Measurements from ENCODE around the gene PPP2R5C.
A peak's percentile ranks its signal among the peaks of the same experiment; 100 is the strongest.

PPP2R5C gene

DNA sequence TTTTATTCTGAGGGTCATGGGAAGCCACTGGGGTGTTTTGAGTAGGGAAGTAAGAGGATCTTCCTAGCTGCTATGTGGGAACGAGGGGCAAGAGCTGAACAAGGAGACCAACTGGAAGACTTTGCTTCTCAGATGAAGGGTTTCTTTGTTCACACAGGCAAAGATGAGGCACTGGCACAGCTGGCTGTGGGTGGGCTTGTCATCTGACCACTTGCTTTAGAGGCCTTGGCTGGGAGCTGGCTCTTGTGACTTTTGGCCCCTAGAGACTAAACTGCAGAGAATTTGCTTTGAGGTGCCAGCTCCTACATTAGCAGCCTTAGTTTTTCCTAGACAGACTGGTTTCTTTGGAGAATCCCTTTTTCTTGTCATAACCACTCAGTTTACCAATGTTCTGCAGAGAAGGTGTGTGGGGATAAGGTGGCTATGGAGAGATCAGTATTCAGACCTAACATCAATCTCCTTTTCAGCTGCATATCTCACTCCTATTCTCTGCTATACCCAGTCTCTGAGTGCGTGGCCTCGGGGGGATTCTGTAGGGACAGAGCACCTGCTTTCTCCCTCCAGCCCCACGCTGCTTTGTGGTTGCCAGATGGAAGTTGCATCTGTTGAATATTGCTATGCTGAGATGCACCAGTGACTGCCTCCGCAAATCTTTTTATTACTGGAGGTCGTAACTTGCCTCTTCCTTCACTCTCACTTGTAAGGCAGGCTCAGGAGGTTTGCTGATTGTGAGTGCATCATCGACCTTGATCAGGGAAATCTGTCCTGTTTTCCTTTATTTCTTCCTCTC, 12.7 kb downstream of the PPP2R5C start:
- Histone ChIP-seq H3K9ac (ENCODE audit: low read length) (no peak overlapping the region), H3K4me1 (ENCODE audit: control insufficient read depth, insufficient read depth, low read length) (no peaks in the 10 kb centered on the region), H3K4me3 (ENCODE audit: low read length) (no peak overlapping the region), H3K27me3 (replicated peaks; ENCODE audit: control insufficient read depth, insufficient read depth, low read length) (peaks cover 2% of the 10 kb centered on the region), H3K36me3 (ENCODE audit: control insufficient read depth, insufficient read depth, low read length, severe bottlenecking) (no peaks in the 10 kb centered on the region), H3K9me3 (ENCODE audit: control insufficient read depth, low read length) (no peaks in the 10 kb centered on the region)
- no peak for DNase-seq (ENCODE audit: low read depth)

DNA sequence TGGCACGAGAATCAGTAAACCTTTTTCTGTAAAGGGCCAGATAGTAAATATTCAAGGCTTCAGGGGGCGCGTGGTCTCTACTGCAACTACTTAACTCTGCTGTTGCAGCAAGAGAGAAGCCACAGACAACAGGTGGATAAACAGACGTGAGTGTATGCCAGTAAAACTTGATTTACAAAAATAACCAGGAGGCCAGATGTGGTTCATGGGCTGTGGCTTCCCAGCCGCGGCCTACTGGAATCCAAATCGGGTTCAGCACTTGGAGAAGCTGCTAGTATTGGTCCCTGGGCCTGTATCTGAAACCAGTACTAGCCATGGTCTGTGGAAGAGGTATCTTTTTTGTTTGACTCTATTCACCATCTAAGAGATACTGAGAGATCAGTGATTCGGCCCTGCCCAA, 13.3 kb downstream of the PPP2R5C start:
- no peak overlapping the region for H3K4me3 ChIP-seq (ENCODE audit: low read length)
- DNase-seq (ENCODE audit: low read depth) = no peak
- no peaks in the 10 kb centered on the region for H3K4me1 ChIP-seq (ENCODE audit: control insufficient read depth, insufficient read depth, low read length)
- H3K36me3 ChIP-seq (ENCODE audit: control insufficient read depth, insufficient read depth, low read length, severe bottlenecking) = no peaks in the 10 kb centered on the region
- peaks cover 6% of the 10 kb centered on the region for H3K27me3 ChIP-seq (replicated peaks; ENCODE audit: control insufficient read depth, insufficient read depth, low read length)
- no peaks in the 10 kb centered on the region for H3K9me3 ChIP-seq (ENCODE audit: control insufficient read depth, low read length)
- H3K9ac ChIP-seq (ENCODE audit: low read length) = no peak overlapping the region

DNA sequence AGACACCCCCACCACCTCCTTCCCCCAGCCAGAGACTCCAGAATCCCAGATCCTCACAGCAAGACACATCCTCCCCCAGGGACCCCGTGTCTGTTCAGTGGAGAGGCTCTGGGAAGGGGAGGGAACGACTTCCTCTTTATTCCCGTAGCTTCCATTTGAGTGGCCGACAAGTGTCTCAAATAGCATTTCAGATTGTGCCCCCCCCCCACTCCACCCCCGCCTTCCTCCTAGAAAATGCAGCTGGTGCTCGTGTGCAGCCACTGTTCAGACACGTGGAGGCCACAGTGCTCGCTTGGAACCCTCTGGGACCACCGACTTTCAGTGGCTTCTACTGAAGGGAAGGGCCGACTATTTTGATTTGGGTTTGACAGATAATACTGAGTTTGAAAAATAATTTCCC, 14.3 kb downstream of the PPP2R5C start:
- Histone ChIP-seq H3K27me3 (replicated peaks; ENCODE audit: control insufficient read depth, insufficient read depth, low read length) (peaks cover 16% of the 10 kb centered on the region), H3K36me3 (ENCODE audit: control insufficient read depth, insufficient read depth, low read length, severe bottlenecking) (no peaks in the 10 kb centered on the region), H3K4me3 (ENCODE audit: low read length) (no peak overlapping the region), H3K9me3 (ENCODE audit: control insufficient read depth, low read length) (no peaks in the 10 kb centered on the region), H3K9ac (ENCODE audit: low read length) (no peak overlapping the region), H3K4me1 (ENCODE audit: control insufficient read depth, insufficient read depth, low read length) (peaks cover 4% of the 10 kb centered on the region)
- DNase-seq (ENCODE audit: low read depth) = no peak

DNA sequence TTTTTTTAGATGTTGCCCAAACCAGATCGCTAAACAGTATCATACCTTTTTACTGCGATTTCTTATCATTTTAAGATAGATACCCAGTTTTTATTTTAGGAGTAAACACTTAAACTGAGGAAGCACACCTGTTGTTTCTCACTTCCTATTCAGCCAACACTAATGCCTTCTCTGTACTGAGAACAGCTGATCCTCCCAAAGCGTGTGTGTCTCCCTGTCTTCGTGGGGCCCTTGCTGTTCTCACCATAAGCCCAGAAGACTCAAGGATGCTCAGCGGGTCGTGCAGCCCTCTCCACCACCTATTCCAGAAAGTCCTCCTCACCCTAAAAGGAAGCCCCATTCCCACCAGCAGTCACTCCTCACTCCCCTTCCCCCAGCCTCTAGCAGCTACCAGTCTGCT, 14.8 kb downstream of the PPP2R5C start:
- DNase-seq (ENCODE audit: low read depth) = no peak
- Histone ChIP-seq H3K9ac (ENCODE audit: low read length) (no peak overlapping the region), H3K4me3 (ENCODE audit: low read length) (no peak overlapping the region)

DNA sequence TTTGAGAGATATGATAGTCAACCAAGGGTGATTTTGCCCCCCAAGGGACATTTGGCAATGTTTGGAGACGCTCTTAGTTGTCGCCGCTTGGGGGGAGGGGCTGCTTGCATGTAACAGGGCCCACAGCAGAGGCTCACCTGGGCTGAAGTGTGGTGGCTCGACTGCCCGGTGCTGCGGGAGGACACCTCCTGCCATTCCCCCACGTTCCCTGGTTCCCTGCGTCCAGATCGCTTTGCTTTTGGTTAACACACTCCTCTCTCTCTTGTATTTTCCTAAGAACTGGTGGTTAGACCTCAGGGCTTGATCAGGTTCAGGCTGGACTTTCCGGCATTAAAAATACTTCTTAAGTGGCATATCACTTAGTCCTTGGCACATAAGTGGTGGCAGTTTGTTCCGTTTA, 18.9 kb downstream of the PPP2R5C start:
- Histone ChIP-seq H3K36me3 (ENCODE audit: control insufficient read depth, insufficient read depth, low read length, severe bottlenecking) (no peaks in the 10 kb centered on the region), H3K4me3 (ENCODE audit: low read length) (no peak overlapping the region), H3K4me1 (ENCODE audit: control insufficient read depth, insufficient read depth, low read length) (peaks cover 6% of the 10 kb centered on the region), H3K9ac (ENCODE audit: low read length) (no peak overlapping the region), H3K9me3 (ENCODE audit: control insufficient read depth, low read length) (no peaks in the 10 kb centered on the region), H3K27me3 (replicated peaks; ENCODE audit: control insufficient read depth, insufficient read depth, low read length) (peaks cover 19% of the 10 kb centered on the region)
- no peak for DNase-seq (ENCODE audit: low read depth)

More for the DNA sequence above, 14.8 kb downstream of the PPP2R5C start:
- Histone ChIP-seq H3K36me3 (ENCODE audit: control insufficient read depth, insufficient read depth, low read length, severe bottlenecking) (no peaks in the 10 kb centered on the region), H3K27me3 (replicated peaks; ENCODE audit: control insufficient read depth, insufficient read depth, low read length) (peaks cover 19% of the 10 kb centered on the region), H3K4me1 (ENCODE audit: control insufficient read depth, insufficient read depth, low read length) (peaks cover 6% of the 10 kb centered on the region), H3K9me3 (ENCODE audit: control insufficient read depth, low read length) (no peaks in the 10 kb centered on the region)

DNA sequence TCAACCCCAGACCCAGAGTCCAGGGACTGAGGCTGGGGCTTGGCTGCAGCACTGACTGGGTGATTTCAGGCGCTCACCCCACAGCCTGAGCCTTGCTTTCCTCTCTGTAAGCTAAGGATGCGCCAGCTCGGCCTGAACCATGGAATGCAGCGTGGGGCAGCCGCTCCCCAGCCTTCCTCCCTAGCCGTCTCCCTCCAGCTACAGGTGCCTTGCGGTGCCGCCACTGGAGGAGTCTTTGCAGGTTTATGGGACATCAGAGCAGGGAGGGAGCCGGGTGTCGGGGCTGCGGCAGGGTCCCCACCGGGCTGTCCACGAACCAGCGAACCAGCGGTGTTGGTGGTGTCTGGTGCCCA, 19.4 kb downstream of the PPP2R5C start:
- DNase-seq (ENCODE audit: low read depth) = no peak
- H3K36me3 ChIP-seq (ENCODE audit: control insufficient read depth, insufficient read depth, low read length, severe bottlenecking) = no peaks in the 10 kb centered on the region
- peaks cover 19% of the 10 kb centered on the region for H3K27me3 ChIP-seq (replicated peaks; ENCODE audit: control insufficient read depth, insufficient read depth, low read length)
- no peaks in the 10 kb centered on the region for H3K9me3 ChIP-seq (ENCODE audit: control insufficient read depth, low read length)
- peaks cover 6% of the 10 kb centered on the region for H3K4me1 ChIP-seq (ENCODE audit: control insufficient read depth, insufficient read depth, low read length)
- H3K9ac ChIP-seq (ENCODE audit: low read length) = no peak overlapping the region
- peak overlapping the region; percentile 76 for H3K4me3 ChIP-seq (ENCODE audit: low read length)

DNA sequence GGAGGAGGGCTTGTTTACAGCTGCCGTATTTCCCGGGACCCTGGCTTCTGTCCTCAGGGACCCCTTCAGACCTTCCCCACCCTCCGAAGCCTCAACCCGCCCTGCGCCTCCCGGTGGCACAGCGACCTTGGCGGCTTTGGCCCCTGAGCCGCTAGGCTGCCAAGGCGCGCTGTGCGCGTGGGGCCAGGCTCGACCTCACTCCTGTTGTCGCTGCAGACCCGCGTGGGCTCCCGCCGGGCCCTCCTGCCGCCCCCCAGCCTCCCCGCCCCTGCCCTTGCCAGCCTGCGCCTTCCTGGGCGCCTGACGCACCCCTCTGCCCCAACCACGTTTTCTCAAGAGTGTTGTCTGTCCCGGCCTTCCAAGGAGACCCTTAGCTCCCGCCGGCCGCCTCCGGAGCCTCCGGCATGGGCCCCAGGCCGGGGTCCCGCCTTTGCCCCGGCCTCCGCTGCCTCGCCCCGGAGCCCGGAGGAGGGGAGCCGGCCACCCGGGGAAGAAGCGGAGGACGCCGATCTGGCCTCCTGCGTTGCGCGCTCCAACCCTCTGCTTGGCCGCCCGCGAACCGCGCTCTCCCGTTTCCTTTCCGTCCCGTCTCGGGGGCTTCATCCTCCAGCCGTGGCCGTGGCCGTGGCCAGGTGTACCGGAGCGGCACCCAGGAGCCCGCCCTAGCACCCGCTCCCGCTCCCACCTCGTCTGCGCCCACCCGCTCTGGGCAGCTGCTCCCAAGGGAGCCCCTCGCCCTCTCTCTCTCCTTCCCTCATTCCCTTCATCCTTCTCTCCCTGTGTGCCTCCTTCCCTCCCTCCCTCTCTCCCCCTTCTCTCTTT, 19.9 kb downstream of the PPP2R5C start:
- peak; percentile 53 for DNase-seq (ENCODE audit: low read depth)

DNA sequence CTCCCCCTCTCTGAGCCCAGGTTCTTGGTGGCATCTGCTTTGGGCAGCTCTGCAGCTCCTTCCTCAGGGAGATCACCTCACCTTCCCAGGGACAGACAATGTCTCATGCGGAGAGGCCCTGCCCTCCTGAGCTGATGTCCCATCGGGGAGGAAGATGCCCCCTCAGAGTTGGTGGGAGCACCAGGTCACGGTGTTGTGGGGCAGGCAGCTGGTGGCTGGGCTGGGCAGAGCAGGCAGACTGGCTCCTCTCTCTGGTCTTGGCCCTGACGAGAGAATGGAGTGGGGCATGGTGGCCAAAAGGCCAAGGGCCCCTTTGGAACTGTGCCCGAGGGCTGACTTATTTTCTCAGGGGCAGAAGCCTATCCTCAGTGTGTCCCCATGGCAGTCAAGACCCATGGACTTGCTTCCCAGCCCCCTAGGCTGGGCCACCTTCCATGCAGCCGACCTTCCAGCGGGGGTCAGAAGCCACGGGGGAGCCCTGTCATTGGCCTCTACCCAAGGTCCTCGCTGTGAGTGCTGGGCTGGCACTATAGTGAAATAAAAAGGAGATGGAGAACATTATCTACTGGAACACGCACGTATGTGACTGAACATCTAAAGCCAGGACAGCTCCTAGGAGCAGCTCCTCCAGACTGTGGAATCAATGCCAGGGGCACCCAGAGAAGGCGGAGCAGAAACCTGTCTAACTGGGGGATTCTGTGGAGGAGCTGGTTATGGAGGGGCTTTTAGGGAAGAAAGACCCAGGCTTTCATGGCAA, 21.9 kb downstream of the PPP2R5C start:
- no peak for DNase-seq (ENCODE audit: low read depth)
- peaks cover 19% of the 10 kb centered on the region for H3K27me3 ChIP-seq (replicated peaks; ENCODE audit: control insufficient read depth, insufficient read depth, low read length)
- no peaks in the 10 kb centered on the region for H3K36me3 ChIP-seq (ENCODE audit: control insufficient read depth, insufficient read depth, low read length, severe bottlenecking)
- H3K4me1 ChIP-seq (ENCODE audit: control insufficient read depth, insufficient read depth, low read length) = peaks cover 6% of the 10 kb centered on the region
- no peak overlapping the region for H3K4me3 ChIP-seq (ENCODE audit: low read length)
- no peaks in the 10 kb centered on the region for H3K9me3 ChIP-seq (ENCODE audit: control insufficient read depth, low read length)
- no peak overlapping the region for H3K9ac ChIP-seq (ENCODE audit: low read length)

More for the DNA sequence above, 19.9 kb downstream of the PPP2R5C start:
- Histone ChIP-seq H3K27me3 (replicated peaks; ENCODE audit: control insufficient read depth, insufficient read depth, low read length) (peaks cover 19% of the 10 kb centered on the region), H3K9ac (ENCODE audit: low read length) (peak overlapping the region; percentile 64), H3K9me3 (ENCODE audit: control insufficient read depth, low read length) (no peaks in the 10 kb centered on the region), H3K4me1 (ENCODE audit: control insufficient read depth, insufficient read depth, low read length) (peaks cover 6% of the 10 kb centered on the region), H3K36me3 (ENCODE audit: control insufficient read depth, insufficient read depth, low read length, severe bottlenecking) (no peaks in the 10 kb centered on the region), H3K4me3 (ENCODE audit: low read length) (peak overlapping the region; percentile 76)

DNA sequence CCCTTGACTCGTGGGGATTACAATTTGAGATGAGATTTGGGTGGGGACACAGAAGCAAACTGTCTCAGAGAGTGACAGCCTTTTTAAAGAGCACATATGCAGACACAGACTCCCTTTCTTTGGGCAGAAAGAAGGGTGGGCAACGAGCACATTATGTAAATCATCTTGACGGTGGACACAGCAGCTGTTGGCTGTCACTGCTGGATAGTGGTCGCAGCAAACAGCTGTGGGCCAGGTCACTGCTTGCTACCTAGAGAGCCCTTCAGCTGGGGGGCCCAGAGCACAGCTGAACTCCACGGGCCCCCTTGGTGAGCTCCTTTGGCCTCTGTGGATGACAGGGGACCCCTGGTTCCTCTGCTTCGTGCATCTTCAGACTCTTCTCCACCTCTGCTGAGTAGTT, 23.1 kb downstream of the PPP2R5C start:
- H3K9me3 ChIP-seq (ENCODE audit: control insufficient read depth, low read length) = no peaks in the 10 kb centered on the region
- no peak overlapping the region for H3K4me3 ChIP-seq (ENCODE audit: low read length)
- H3K9ac ChIP-seq (ENCODE audit: low read length) = no peak overlapping the region
- H3K4me1 ChIP-seq (ENCODE audit: control insufficient read depth, insufficient read depth, low read length) = peaks cover 6% of the 10 kb centered on the region
- no peak for DNase-seq (ENCODE audit: low read depth)
- no peaks in the 10 kb centered on the region for H3K36me3 ChIP-seq (ENCODE audit: control insufficient read depth, insufficient read depth, low read length, severe bottlenecking)
- H3K27me3 ChIP-seq (replicated peaks; ENCODE audit: control insufficient read depth, insufficient read depth, low read length) = peaks cover 15% of the 10 kb centered on the region

DNA sequence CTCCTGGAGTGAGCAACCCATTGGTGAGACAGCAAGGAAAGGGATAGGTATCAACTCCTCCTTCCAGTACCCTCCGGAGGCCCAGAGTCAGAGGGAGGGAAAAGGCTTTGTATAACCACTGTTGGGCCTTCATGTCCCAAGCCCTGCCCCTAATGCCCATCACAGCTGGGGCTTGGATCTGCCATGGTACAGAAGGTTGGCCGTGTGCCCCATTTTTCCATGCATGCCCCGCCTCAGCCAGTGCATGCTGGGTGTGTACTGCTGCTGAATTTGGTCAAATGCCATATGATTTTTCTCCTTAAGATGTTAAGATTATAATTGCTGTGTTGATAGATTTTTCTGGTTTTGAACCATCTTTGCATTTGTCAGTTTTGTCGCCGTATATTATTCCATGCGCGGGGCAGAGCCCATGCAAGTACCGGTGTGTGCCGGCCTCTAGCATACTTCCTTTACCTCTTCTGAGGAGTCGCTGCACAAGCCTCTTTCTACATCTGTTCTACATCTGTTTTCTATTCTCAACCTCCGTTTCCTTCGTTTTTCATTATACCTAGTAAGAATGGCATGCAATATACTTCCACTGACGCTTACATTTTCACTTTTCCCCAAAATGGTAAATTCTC, 26.6 kb downstream of the PPP2R5C start:
- no peak overlapping the region for H3K4me3 ChIP-seq (ENCODE audit: low read length)
- no peaks in the 10 kb centered on the region for H3K27me3 ChIP-seq (replicated peaks; ENCODE audit: control insufficient read depth, insufficient read depth, low read length)
- no peaks in the 10 kb centered on the region for H3K4me1 ChIP-seq (ENCODE audit: control insufficient read depth, insufficient read depth, low read length)
- H3K9me3 ChIP-seq (ENCODE audit: control insufficient read depth, low read length) = no peaks in the 10 kb centered on the region
- no peaks in the 10 kb centered on the region for H3K36me3 ChIP-seq (ENCODE audit: control insufficient read depth, insufficient read depth, low read length, severe bottlenecking)
- DNase-seq (ENCODE audit: low read depth) = peak; percentile 53
- no peak overlapping the region for H3K9ac ChIP-seq (ENCODE audit: low read length)

DNA sequence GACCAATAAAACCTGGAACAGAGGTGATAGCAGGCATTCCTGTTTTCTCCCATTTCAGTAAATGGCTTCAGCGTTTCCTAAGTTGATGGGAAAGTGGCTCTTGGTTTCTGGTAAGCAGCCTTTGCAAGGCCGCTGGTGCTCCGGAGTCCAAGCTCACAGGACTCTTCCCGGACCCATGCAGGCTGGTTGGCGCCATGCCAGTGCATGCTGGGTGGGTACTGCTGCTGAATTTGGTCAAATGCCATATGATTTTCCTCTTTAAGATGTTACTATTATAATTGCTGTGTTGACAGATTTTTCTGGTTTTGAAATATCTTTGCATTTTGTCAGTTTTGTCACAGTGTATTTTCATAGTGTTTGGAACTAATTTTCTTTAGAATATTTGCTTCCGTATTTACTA, 27.7 kb downstream of the PPP2R5C start:
- no peak for DNase-seq (ENCODE audit: low read depth)
- no peaks in the 10 kb centered on the region for H3K9me3 ChIP-seq (ENCODE audit: control insufficient read depth, low read length)
- no peaks in the 10 kb centered on the region for H3K27me3 ChIP-seq (replicated peaks; ENCODE audit: control insufficient read depth, insufficient read depth, low read length)
- no peak overlapping the region for H3K9ac ChIP-seq (ENCODE audit: low read length)
- no peaks in the 10 kb centered on the region for H3K4me1 ChIP-seq (ENCODE audit: control insufficient read depth, insufficient read depth, low read length)
- H3K4me3 ChIP-seq (ENCODE audit: low read length) = no peak overlapping the region
- H3K36me3 ChIP-seq (ENCODE audit: control insufficient read depth, insufficient read depth, low read length, severe bottlenecking) = no peaks in the 10 kb centered on the region

Measured in adipocyte (in vitro differentiated cells).